ENCODE results near the gene NIPA2. TPM values are rescaled to one million over a fixed set of nuclear protein-coding genes. Genes with fewer than 3 reads are reported as not detected.

The NIPA2 gene
- total RNA-seq, 3 donors from 2014 or later (not counting 1 experiment from before 2014, with no cell fraction given) = 37.3 to 41.3 (median 40.9) TPM

DNA sequence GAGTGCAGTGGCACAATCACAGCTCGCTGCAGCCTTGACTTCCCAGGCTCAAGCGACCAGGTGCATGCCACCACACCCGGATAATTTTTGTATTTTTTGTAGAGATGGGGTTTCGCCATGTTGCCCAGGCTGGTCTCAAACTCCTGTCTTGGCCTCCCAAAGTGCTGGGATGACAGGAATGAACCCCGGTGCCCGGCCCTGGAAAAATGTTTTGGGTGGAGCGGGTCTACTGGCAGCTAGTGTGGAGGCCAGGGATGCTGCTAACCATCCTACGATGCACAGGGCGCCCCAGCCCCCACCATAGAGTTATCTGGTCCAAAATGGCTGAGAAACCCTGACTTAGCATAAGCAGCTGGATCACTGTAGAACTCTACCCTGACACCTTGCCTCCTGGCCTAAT, 35.4 kb downstream of the NIPA2 start:
- Mint-ChIP-seq H3K9me3 (no peaks in the 10 kb centered on the region), H3K36me3 (no peaks in the 10 kb centered on the region), H3K27me3 (ENCODE audit: low read depth in 2 of 2) (no peaks in the 10 kb centered on the region), H3K4me1 (no peaks in the 10 kb centered on the region), H3K4me3 (no peak overlapping the region), H3K27ac (no peak overlapping the region)
- H3K27me3 ChIP-seq (ENCODE audit: control insufficient read depth, insufficient read depth, low read length) = no peaks in the 10 kb centered on the region
- peaks cover 9% of the 10 kb centered on the region for H3K36me3 ChIP-seq (ENCODE audit: control insufficient read depth, insufficient read depth, low read length)
- WGBS (ENCODE audit: insufficient coverage) = 96% methylated on average over 9 of the region's 9 CpGs
- DNase-seq = no peak
- TF ChIP-seq, protein P1, sequence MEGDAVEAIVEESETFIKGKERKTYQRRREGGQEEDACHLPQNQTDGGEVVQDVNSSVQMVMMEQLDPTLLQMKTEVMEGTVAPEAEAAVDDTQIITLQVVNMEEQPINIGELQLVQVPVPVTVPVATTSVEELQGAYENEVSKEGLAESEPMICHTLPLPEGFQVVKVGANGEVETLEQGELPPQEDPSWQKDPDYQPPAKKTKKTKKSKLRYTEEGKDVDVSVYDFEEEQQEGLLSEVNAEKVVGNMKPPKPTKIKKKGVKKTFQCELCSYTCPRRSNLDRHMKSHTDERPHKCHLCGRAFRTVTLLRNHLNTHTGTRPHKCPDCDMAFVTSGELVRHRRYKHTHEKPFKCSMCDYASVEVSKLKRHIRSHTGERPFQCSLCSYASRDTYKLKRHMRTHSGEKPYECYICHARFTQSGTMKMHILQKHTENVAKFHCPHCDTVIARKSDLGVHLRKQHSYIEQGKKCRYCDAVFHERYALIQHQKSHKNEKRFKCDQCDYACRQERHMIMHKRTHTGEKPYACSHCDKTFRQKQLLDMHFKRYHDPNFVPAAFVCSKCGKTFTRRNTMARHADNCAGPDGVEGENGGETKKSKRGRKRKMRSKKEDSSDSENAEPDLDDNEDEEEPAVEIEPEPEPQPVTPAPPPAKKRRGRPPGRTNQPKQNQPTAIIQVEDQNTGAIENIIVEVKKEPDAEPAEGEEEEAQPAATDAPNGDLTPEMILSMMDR (IDR thresholded peaks at IDR 0.05) = no peak
- no peak overlapping the region for H3K27ac ChIP-seq (ENCODE audit: low read length)
- ATAC-seq = no peak
- H3K9me3 ChIP-seq (ENCODE audit: control insufficient read depth, insufficient read depth, low read length) = no peaks in the 10 kb centered on the region
- H3K4me1 ChIP-seq (ENCODE audit: control insufficient read depth, insufficient read depth, low read length) = no peaks in the 10 kb centered on the region
- H3K4me3 ChIP-seq (ENCODE audit: low read length) = no peak overlapping the region
- intact Hi-C loops (cut with micrococcal nuclease) = no loop called here

DNA sequence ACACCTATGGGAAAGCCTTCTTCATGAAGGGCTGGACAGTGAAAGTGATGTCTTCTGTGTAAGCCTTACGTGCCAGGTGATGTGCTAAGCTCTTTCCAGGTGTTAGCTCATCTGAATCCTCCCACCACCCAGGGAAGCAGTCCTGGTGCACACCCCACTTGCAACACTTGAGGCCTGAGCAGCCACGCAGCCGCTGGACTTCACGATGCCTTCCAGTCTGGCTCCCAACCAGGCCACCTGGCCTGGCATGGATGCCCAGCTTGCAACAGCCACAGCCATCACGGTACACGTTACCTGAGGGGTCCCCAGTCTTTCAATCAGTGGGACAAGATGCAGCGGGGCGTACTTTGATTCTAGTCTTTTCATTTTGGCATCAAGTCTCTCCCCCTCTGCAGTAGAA, 35.8 kb downstream of the NIPA2 start:
- no peak overlapping the region for H3K4me3 ChIP-seq (ENCODE audit: low read length)
- DNase-seq (no peak), ATAC-seq (no peak)
- H3K4me1 Mint-ChIP-seq = no peaks in the 10 kb centered on the region
- H3K9me3 ChIP-seq (ENCODE audit: control insufficient read depth, insufficient read depth, low read length) = no peaks in the 10 kb centered on the region
- no peaks in the 10 kb centered on the region for H3K4me1 ChIP-seq (ENCODE audit: control insufficient read depth, insufficient read depth, low read length)
- WGBS (ENCODE audit: insufficient coverage) = 93% methylated on average over 8 of the region's 8 CpGs
- H3K36me3 Mint-ChIP-seq = no peaks in the 10 kb centered on the region
- no peaks in the 10 kb centered on the region for H3K27me3 ChIP-seq (ENCODE audit: control insufficient read depth, insufficient read depth, low read length)
- H3K36me3 ChIP-seq (ENCODE audit: control insufficient read depth, insufficient read depth, low read length) = peaks cover 5% of the 10 kb centered on the region
- no peak overlapping the region for H3K4me3 Mint-ChIP-seq
- intact Hi-C loops (cut with micrococcal nuclease) = no loop called here
- H3K27ac ChIP-seq (ENCODE audit: low read length) = no peak overlapping the region
- H3K27me3 Mint-ChIP-seq (ENCODE audit: low read depth in 2 of 2) = no peaks in the 10 kb centered on the region
- TF ChIP-seq, protein P1 (IDR thresholded peaks at IDR 0.05) = no peak
- no peaks in the 10 kb centered on the region for H3K9me3 Mint-ChIP-seq
- H3K27ac Mint-ChIP-seq = no peak overlapping the region

DNA sequence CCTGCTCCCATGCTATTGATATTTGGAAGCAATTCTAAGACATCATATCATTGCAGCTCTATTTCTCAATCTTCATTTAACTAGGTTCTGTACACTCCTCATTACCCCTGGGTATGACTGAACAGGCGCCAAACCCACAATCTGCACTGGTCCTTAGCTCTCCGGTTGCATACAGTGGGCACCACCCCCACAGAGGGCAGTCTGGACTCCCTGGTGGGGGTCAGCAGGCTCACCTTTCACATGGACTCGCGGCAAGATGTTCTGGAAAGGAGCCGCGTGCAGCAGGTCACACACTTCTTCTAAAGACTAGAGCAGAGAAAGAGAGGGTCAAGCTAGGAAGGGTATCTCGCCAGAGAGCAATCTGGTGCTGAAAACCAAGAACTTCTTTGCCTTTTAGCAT, 36.5 kb downstream of the NIPA2 start:
- Mint-ChIP-seq H3K27ac (no peak overlapping the region), H3K9me3 (no peaks in the 10 kb centered on the region), H3K27me3 (ENCODE audit: low read depth in 2 of 2) (no peaks in the 10 kb centered on the region), H3K4me1 (no peaks in the 10 kb centered on the region), H3K4me3 (no peak overlapping the region), H3K36me3 (no peaks in the 10 kb centered on the region)
- Histone ChIP-seq H3K36me3 (ENCODE audit: control insufficient read depth, insufficient read depth, low read length) (no peaks in the 10 kb centered on the region), H3K9me3 (ENCODE audit: control insufficient read depth, insufficient read depth, low read length) (no peaks in the 10 kb centered on the region), H3K27ac (ENCODE audit: low read length) (no peak overlapping the region), H3K4me3 (ENCODE audit: low read length) (no peak overlapping the region), H3K27me3 (ENCODE audit: control insufficient read depth, insufficient read depth, low read length) (no peaks in the 10 kb centered on the region), H3K4me1 (ENCODE audit: control insufficient read depth, insufficient read depth, low read length) (no peaks in the 10 kb centered on the region)
- ATAC-seq (no peak), DNase-seq (no peak)
- intact Hi-C loops (cut with micrococcal nuclease) = no loop called here
- WGBS (ENCODE audit: insufficient coverage) = 97% methylated on average over 7 of the region's 7 CpGs
- TF ChIP-seq, protein P1 (IDR thresholded peaks at IDR 0.05) = no peak

DNA sequence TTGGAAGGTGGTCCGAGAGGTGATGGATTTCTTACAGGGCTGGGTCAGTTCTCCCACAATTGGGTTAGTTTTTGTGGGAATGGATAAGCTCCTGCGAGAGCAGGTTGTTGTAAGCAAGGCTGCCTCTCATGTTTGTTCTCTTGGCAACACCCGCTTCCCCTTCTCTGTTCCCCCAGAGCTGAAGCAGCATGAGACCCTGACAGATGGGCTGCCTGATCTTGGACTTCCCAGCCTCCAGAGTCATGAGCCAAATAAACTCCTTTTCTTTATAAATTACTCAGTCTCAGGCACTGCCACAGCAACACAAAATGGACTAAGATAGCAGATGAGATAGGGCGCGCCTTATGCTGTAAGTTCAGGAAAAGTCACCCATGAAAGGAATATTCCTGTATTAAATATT, 38.7 kb downstream of the NIPA2 start:
- no peak overlapping the region for H3K27ac Mint-ChIP-seq
- Histone ChIP-seq H3K27ac (ENCODE audit: low read length) (no peak overlapping the region), H3K9me3 (ENCODE audit: control insufficient read depth, insufficient read depth, low read length) (no peaks in the 10 kb centered on the region), H3K4me1 (ENCODE audit: control insufficient read depth, insufficient read depth, low read length) (no peaks in the 10 kb centered on the region), H3K27me3 (ENCODE audit: control insufficient read depth, insufficient read depth, low read length) (no peaks in the 10 kb centered on the region), H3K36me3 (ENCODE audit: control insufficient read depth, insufficient read depth, low read length) (no peaks in the 10 kb centered on the region), H3K4me3 (ENCODE audit: low read length) (no peak overlapping the region)
- intact Hi-C loops (cut with micrococcal nuclease) = no loop called here
- no peak overlapping the region for H3K4me3 Mint-ChIP-seq
- no peaks in the 10 kb centered on the region for H3K36me3 Mint-ChIP-seq
- no peaks in the 10 kb centered on the region for H3K4me1 Mint-ChIP-seq
- ATAC-seq (no peak), DNase-seq (no peak)
- no peaks in the 10 kb centered on the region for H3K9me3 Mint-ChIP-seq
- WGBS (ENCODE audit: insufficient coverage) = 95% methylated on average over 3 of the region's 5 CpGs
- TF ChIP-seq, protein P1 (IDR thresholded peaks at IDR 0.05) = no peak
- no peaks in the 10 kb centered on the region for H3K27me3 Mint-ChIP-seq (ENCODE audit: low read depth in 2 of 2)
